GM19372 (cell line): ENCODE measurements around the gene APOBR.

Experiments used
- ATAC-seq: cut with Tn5 transposase; IDR thresholded peaks from one replicate; pipeline ENCODE4 v1.9.1; 2021; ENCODE audit warnings: mild to moderate bottlenecking, low read depth, moderate library complexity; ENCODE audit not compliant: unreplicated experiment

The APOBR gene

DNA sequence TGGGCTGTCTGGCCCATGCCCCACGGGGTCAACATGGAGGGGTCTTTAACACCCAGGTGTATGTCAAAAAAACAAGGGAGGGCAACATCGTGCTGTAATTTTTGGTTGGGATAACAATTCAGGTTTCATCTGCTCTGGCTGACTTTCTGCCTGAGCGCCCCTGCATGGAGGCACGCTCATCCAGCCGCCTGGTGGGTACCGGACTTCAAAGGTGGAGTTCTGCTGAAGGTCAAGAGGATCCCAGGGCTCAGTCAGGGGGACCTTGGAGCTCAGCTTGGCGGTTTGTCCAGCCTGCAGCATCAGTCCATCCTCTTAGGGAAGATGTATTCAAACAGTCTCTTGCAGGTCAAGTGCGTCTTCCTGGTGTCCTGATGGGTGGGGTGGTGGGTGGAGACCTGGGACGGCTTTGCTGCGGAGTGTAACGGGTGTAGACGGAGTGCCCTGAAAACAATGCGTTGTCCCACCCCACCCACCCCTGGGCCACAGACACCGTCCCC is 53.9 kb downstream of the APOBR start:
- no peak for ATAC-seq
